MCF 10A (cell line): ENCODE measurements around the gene OXLD1. TPM values are rescaled to one million over a fixed set of nuclear protein-coding genes. Genes with fewer than 3 reads are reported as not detected.

Experiments
- BruUV-seq: library from RNA; stranded (reverse); fragments of 400-500 nt; replicated peaks from 2 replicates; lab custom pipeline; 2021; lab: Mats Ljungman, UMichigan
- CTCF ChIA-PET: fragments of 300-600 bp; sonication (Branson Sonifier 250); formaldehyde crosslinking; extraction: SDS; loops from one replicate; lab custom pipeline; 2021; ENCODE audit warnings: antibody characterized with exemption, inconsistent platforms; lab: Yijun Ruan, JAX
- POLR2A ChIA-PET: fragments of 300-600, 350-650 bp; sonication (Branson Sonifier 250); formaldehyde crosslinking; extraction: SDS; loops from one replicate; lab custom pipeline; 2020; ENCODE audit warnings: antibody characterized with exemption, inconsistent platforms; lab: Yijun Ruan, JAX
- DNase-seq: peaks from one replicate; pipeline ENCODE4 v3.0.0-alpha.2; 2018; ENCODE audit not compliant: unreplicated experiment
- H3K27ac Mint-ChIP-seq: one replicate; pipeline ENCODE4 v1.8.0; 2022; ENCODE audit warnings: mild to moderate bottlenecking, low read depth, mixed read lengths; ENCODE audit not compliant: unreplicated experiment
- H3K27me3 Mint-ChIP-seq: one replicate; pipeline ENCODE4 v1.8.0; 2022; ENCODE audit warnings: mixed read lengths; ENCODE audit not compliant: insufficient read depth, unreplicated experiment
- H3K36me3 Mint-ChIP-seq: one replicate; pipeline ENCODE4 v1.8.0; 2022; ENCODE audit warnings: mild to moderate bottlenecking, moderate library complexity, mixed read lengths; ENCODE audit not compliant: insufficient read depth, unreplicated experiment
- H3K4me1 Mint-ChIP-seq: one replicate; pipeline ENCODE4 v1.8.0; 2022; ENCODE audit warnings: mixed read lengths; ENCODE audit not compliant: insufficient read depth, unreplicated experiment
- H3K4me3 Mint-ChIP-seq: one replicate; pipeline ENCODE4 v1.8.0; 2022; ENCODE audit warnings: mild to moderate bottlenecking, moderate library complexity, mixed read lengths; ENCODE audit not compliant: unreplicated experiment
- H3K9me3 Mint-ChIP-seq: one replicate; pipeline ENCODE4 v1.8.0; 2022; ENCODE audit warnings: mixed read lengths; ENCODE audit not compliant: unreplicated experiment
- CTCF ChIP-seq: fragments of 200-600 bp; IDR thresholded peaks from one replicate; pipeline ENCODE4 v1.8.0; 2022; ENCODE audit warnings: antibody characterized with exemption, mild to moderate bottlenecking; ENCODE audit not compliant: unreplicated experiment
- intact Hi-C: fragments of 100-400 bp; cut with micrococcal nuclease; formaldehyde crosslinking; loops from 2 replicates; pipeline ENCODE4 v1.14.1; 2022
- total RNA-seq: library from RNA; stranded (reverse); gene quantifications from 2 replicates; pipeline ENCODE4 v1.2.3, GENCODE V29; 2022

Gene OXLD1
- total RNA-seq, 1 experiment from 2014 or later, result 54.8 TPM

- ChIA-PET CTCF (no interaction called here), POLR2A (interaction anchor here (1.2 kb wide), 1 partner anchor 17 kb away, joined by 4 read pairs; no protein-coding TSS in a partner anchor)
- H3K4me3 Mint-ChIP-seq, result no peak overlapping the region
- no peak for DNase-seq
- H3K9me3 Mint-ChIP-seq, result no peaks in the 10 kb centered on the region
- no TSS peak for BruUV-seq
- H3K27ac Mint-ChIP-seq, result no peak overlapping the region
- H3K27me3 Mint-ChIP-seq, result no peaks in the 10 kb centered on the region
- no peaks in the 10 kb centered on the region for H3K4me1 Mint-ChIP-seq
- peaks cover 46% of the 10 kb centered on the region for H3K36me3 Mint-ChIP-seq
- TF ChIP-seq CTCF, result no peak
- intact Hi-C loops, result no loop called here
These were observed 27.3 kb upstream of the OXLD1 start for GRCh38 chr17:81693509-81694210.

- no peak overlapping the region for H3K27ac Mint-ChIP-seq
- no peak overlapping the region for H3K4me3 Mint-ChIP-seq
- no peak for DNase-seq
- H3K27me3 Mint-ChIP-seq, result no peaks in the 10 kb centered on the region
- intact Hi-C loops, result no loop called here
- H3K36me3 Mint-ChIP-seq, result peaks cover 45% of the 10 kb centered on the region
- ChIA-PET POLR2A (interaction anchor here (1.0 to 2.7 kb wide), 2 partner anchors 8 to 11 kb away, joined by 3 to 11 read pairs; partner anchors contain the start of genes ARL16 and MRPL12), CTCF (interaction anchor here (0.8 kb wide), 1 partner anchor 11 kb away, joined by 3 read pairs; no protein-coding TSS in a partner anchor)
- no peak for TF ChIP-seq CTCF
- H3K4me1 Mint-ChIP-seq, result no peaks in the 10 kb centered on the region
- H3K9me3 Mint-ChIP-seq, result no peaks in the 10 kb centered on the region
- BruUV-seq, result no TSS peak
These were observed 25.2 kb upstream of the OXLD1 start for GRCh38 chr17:81691608-81692007.

GRCh38 chr17:81691196-81691595 is 24.8 kb upstream of the OXLD1 start:
- TF ChIP-seq CTCF, result no peak
- Mint-ChIP-seq H3K4me3 (no peak overlapping the region), H3K27me3 (no peaks in the 10 kb centered on the region), H3K27ac (no peak overlapping the region), H3K36me3 (peaks cover 49% of the 10 kb centered on the region), H3K4me1 (no peaks in the 10 kb centered on the region), H3K9me3 (no peaks in the 10 kb centered on the region)
- no TSS peak for BruUV-seq
- intact Hi-C loops, result no loop called here
- ChIA-PET POLR2A (interaction anchor here (2.7 kb wide), 1 partner anchor 11 kb away, joined by 11 read pairs; the partner anchor contains the start of gene MRPL12), CTCF (interaction anchor here (0.8 kb wide), 1 partner anchor 11 kb away, joined by 3 read pairs; no protein-coding TSS in a partner anchor)
- no peak for DNase-seq

GRCh38 chr17:81690549-81690948 is 24.1 kb upstream of the OXLD1 start:
- intact Hi-C loops, result no loop called here
- Mint-ChIP-seq H3K27ac (no peak overlapping the region), H3K27me3 (no peaks in the 10 kb centered on the region), H3K36me3 (peaks cover 49% of the 10 kb centered on the region), H3K9me3 (no peaks in the 10 kb centered on the region), H3K4me1 (peaks cover under 1% of the 10 kb centered on the region), H3K4me3 (no peak overlapping the region)
- no peak for DNase-seq
- BruUV-seq, result no TSS peak
- POLR2A ChIA-PET, result interaction anchor here (2.7 kb wide), 1 partner anchor 12 kb away, joined by 11 read pairs; the partner anchor contains the start of gene MRPL12
- no peak for TF ChIP-seq CTCF
- CTCF ChIA-PET, result interaction anchor here (0.7 kb wide), 1 partner anchor 12 kb away, joined by 4 read pairs; no protein-coding TSS in a partner anchor
